ENCODE data around the gene RNU5B-1. TPM values are rescaled to one million over a fixed set of nuclear protein-coding genes. Genes with fewer than 3 reads are reported as not detected.

Gene RNU5B-1
- polyA plus RNA-seq, 2 of the 4 experiments (the other 2 are of a cell fraction) = not detected

DNA sequence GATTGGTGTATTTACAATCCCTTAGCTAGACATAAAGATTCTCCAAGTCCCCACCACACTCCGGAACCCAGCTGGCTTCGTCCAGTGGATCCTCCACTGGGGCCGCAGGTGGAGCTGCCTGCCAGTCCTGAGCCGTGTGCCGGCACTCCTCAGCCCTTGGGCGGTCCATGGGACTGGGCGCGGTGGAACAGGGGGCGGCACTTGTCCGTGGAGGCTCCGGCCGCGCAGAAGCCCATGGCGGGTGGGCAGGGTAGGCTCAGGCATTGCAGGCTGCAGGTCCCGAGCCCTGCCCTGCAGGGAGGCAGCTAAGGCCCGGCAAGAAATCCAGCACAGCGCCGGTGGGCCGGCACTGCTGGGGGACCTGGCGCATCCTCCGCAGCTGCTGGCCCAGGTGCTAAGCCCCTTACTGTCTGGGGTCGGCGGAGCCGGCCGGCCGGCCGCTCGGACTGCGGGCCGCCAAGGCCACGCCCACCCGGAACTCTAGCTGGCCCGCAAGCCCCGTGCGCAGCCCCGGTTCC, 3.5 kb upstream of the RNU5B-1 start:
- ATAC-seq (no peak), FAIRE-seq (no peak), DNase-seq (ENCODE audit: low read depth in 1 of 2, low spot score in 1 of 2) (no peak)
- no peak overlapping the region for H3K4me3 ChIP-seq
- WGBS (ENCODE audit: missing lambda C conversion rate) = 88% methylated on average over 32 of the region's 36 CpGs
- ChIA-PET CTCF (interaction anchor here (2.3 to 10.2 kb wide), 3 partner anchors 15 to 112 kb away, joined by 11 to 177 read pairs (median 12); partner anchors contain the start of genes CLPX and PARP16), POLR2A (interaction anchor here (3.0 kb wide), 1 partner anchor 116 kb away, joined by 19 read pairs; the partner anchor contains the start of gene CLPX)
- no peak overlapping the region for H3K4me2 ChIP-seq
- H3K4me1 ChIP-seq = peaks cover 28% of the 10 kb centered on the region
- no peak overlapping the region for H3K27ac ChIP-seq
- no peaks in the 10 kb centered on the region for H3K9me3 ChIP-seq
- no peak for TF ChIP-seq MAX (IDR thresholded peaks at IDR 0.05)
- no peak for TF ChIP-seq CBX2 (IDR thresholded peaks at IDR 0.05; ENCODE audit: borderline replicate concordance, low read depth)
- TF ChIP-seq FOSB (CRISPR knock-in tag; IDR thresholded peaks at IDR 0.05) = no peak
- no peak for TF ChIP-seq ZSCAN20 (CRISPR knock-in tag; IDR thresholded peaks at IDR 0.05)
- no peak for TF ChIP-seq MYC (IDR thresholded peaks at IDR 0.05; ENCODE audit: borderline replicate concordance, low read length)
- no peak for TF ChIP-seq ESRRA (IDR thresholded peaks at IDR 0.05; ENCODE audit: borderline replicate concordance, low read length)
- no peak for TF ChIP-seq NFE2L2 (conservative IDR thresholded peaks at IDR 0.05; ENCODE audit: low read length)
- no peak for TF ChIP-seq POLR2AphosphoS2 (conservative IDR thresholded peaks at IDR 0.05; ENCODE audit: low read length)
- no peak for TF ChIP-seq SMC3 (IDR thresholded peaks at IDR 0.05)
- TF ChIP-seq EHF (CRISPR knock-in tag; IDR thresholded peaks at IDR 0.05) = no peak
- no peak for TF ChIP-seq TFCP2L1 (CRISPR knock-in tag; IDR thresholded peaks at IDR 0.05)
- no peak for TF ChIP-seq BCL3 (IDR thresholded peaks at IDR 0.05)
- TF ChIP-seq BHLHE40 (IDR thresholded peaks at IDR 0.05; ENCODE audit: low read depth, low read length) = no peak
- TF ChIP-seq NR3C1 (IDR thresholded peaks at IDR 0.05) = no peak
- TF ChIP-seq NPAS2 (CRISPR knock-in tag; IDR thresholded peaks at IDR 0.05; ENCODE audit: borderline replicate concordance) = no peak
- no peak for TF ChIP-seq JUN (IDR thresholded peaks at IDR 0.05)
- no peak for TF ChIP-seq TP53 (CRISPR knock-in tag; IDR thresholded peaks at IDR 0.05)
- no peak for TF ChIP-seq RARB (CRISPR knock-in tag; IDR thresholded peaks at IDR 0.05)
- no peak for TF ChIP-seq PHF8 (IDR thresholded peaks at IDR 0.05; ENCODE audit: borderline replicate concordance, low read depth)

GRCh38 chr15:65302061-65302460, 2.4 kb upstream of the RNU5B-1 start:
- ChIA-PET CTCF (interaction anchor here (1.3 to 10.2 kb wide), 3 partner anchors 16 to 113 kb away, joined by 4 to 177 read pairs (median 8); partner anchors contain the start of genes CLPX and PARP16), POLR2A (no interaction called here)
- FAIRE-seq (no peak), ATAC-seq (no peak), DNase-seq (ENCODE audit: low read depth in 1 of 2, low spot score in 1 of 2) (no peak)
- peaks cover 28% of the 10 kb centered on the region for H3K4me1 ChIP-seq
- WGBS (ENCODE audit: missing lambda C conversion rate) = 87% methylated on average over 16 of the region's 24 CpGs
- no peak overlapping the region for H3K4me2 ChIP-seq
- H3K9me3 ChIP-seq = no peaks in the 10 kb centered on the region
- H3K4me3 ChIP-seq = no peak overlapping the region
- TF ChIP-seq RFX5 (IDR thresholded peaks at IDR 0.05) (no peak), PHF8 (IDR thresholded peaks at IDR 0.05; ENCODE audit: borderline replicate concordance, low read depth) (no peak), E2F6 (IDR thresholded peaks at IDR 0.05; ENCODE audit: borderline replicate concordance, low read depth) (no peak), ZNF302 (CRISPR knock-in tag; IDR thresholded peaks at IDR 0.05) (no peak), MAX (IDR thresholded peaks at IDR 0.05) (no peak), KDM5A (IDR thresholded peaks at IDR 0.05) (no peak), BCL3 (IDR thresholded peaks at IDR 0.05) (no peak), CHD4 (IDR thresholded peaks at IDR 0.05; ENCODE audit: borderline replicate concordance) (no peak), HOXA7 (CRISPR knock-in tag; IDR thresholded peaks at IDR 0.05) (no peak), HDAC2 (IDR thresholded peaks at IDR 0.05) (no peak)
- TF ChIP-seq, protein P1, sequence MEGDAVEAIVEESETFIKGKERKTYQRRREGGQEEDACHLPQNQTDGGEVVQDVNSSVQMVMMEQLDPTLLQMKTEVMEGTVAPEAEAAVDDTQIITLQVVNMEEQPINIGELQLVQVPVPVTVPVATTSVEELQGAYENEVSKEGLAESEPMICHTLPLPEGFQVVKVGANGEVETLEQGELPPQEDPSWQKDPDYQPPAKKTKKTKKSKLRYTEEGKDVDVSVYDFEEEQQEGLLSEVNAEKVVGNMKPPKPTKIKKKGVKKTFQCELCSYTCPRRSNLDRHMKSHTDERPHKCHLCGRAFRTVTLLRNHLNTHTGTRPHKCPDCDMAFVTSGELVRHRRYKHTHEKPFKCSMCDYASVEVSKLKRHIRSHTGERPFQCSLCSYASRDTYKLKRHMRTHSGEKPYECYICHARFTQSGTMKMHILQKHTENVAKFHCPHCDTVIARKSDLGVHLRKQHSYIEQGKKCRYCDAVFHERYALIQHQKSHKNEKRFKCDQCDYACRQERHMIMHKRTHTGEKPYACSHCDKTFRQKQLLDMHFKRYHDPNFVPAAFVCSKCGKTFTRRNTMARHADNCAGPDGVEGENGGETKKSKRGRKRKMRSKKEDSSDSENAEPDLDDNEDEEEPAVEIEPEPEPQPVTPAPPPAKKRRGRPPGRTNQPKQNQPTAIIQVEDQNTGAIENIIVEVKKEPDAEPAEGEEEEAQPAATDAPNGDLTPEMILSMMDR (IDR thresholded peaks at IDR 0.05) = no peak
- TF ChIP-seq, protein P2, sequence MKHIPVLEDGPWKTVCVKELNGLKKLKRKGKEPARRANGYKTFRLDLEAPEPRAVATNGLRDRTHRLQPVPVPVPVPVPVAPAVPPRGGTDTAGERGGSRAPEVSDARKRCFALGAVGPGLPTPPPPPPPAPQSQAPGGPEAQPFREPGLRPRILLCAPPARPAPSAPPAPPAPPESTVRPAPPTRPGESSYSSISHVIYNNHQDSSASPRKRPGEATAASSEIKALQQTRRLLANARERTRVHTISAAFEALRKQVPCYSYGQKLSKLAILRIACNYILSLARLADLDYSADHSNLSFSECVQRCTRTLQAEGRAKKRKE (CRISPR knock-in tag; IDR thresholded peaks at IDR 0.05; ENCODE audit: low read depth) = no peak
- TF ChIP-seq, protein P3, sequence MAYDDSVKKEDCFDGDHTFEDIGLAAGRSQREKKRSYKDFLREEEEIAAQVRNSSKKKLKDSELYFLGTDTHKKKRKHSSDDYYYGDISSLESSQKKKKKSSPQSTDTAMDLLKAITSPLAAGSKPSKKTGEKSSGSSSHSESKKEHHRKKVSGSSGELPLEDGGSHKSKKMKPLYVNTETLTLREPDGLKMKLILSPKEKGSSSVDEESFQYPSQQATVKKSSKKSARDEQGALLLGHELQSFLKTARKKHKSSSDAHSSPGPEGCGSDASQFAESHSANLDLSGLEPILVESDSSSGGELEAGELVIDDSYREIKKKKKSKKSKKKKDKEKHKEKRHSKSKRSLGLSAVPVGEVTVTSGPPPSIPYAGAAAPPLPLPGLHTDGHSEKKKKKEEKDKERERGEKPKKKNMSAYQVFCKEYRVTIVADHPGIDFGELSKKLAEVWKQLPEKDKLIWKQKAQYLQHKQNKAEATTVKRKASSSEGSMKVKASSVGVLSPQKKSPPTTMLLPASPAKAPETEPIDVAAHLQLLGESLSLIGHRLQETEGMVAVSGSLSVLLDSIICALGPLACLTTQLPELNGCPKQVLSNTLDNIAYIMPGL (CRISPR knock-in tag; IDR thresholded peaks at IDR 0.05; ENCODE audit: borderline replicate concordance) = no peak
- no peak overlapping the region; a peak in 1 of 6 replicates for H3K27ac ChIP-seq
